HL-60/S4 treated with retinoic acid at 250 ng/mL for 4 days and 3 days (cell line): ENCODE results near the gene NTPCR.

Source experiments
- in situ Hi-C: fragments of 300-500 bp; cut with MboI; formaldehyde crosslinking; loops from 2 replicates; pipeline ENCODE4 v1.7.0; 2022; ENCODE audit warnings: low sequenced_read_pairs

Gene NTPCR

GRCh38 chr1:233005156-233005555, 54.7 kb downstream of the NTPCR start:
- in situ Hi-C loops: no loop called here

GRCh38 chr1:233005703-233006102, 55.3 kb downstream of the NTPCR start:
- in situ Hi-C loops: no loop called here

GRCh38 chr1:233006108-233006507, 55.7 kb downstream of the NTPCR start:
- in situ Hi-C loops: no loop called here

- in situ Hi-C loops: no loop called here
Measured at GRCh38 chr1:233006541-233006973, 56.1 kb downstream of the NTPCR start.

GRCh38 chr1:233010146-233010545, 59.7 kb downstream of the NTPCR start:
- in situ Hi-C loops: no loop called here

GRCh38 chr1:233012021-233012420, 61.6 kb downstream of the NTPCR start:
- in situ Hi-C loops: no loop called here

- in situ Hi-C loops: no loop called here
Measured at GRCh38 chr1:233015965-233016364, 65.6 kb downstream of the NTPCR start.

GRCh38 chr1:233016798-233017197, 66.4 kb downstream of the NTPCR start:
- in situ Hi-C loops: no loop called here

- in situ Hi-C loops: no loop called here
Measured at GRCh38 chr1:233019083-233019482, 68.7 kb downstream of the NTPCR start.

- in situ Hi-C loops: no loop called here
Measured at GRCh38 chr1:233019778-233020325, 69.4 kb downstream of the NTPCR start.

GRCh38 chr1:233020426-233020825, 70.0 kb downstream of the NTPCR start:
- in situ Hi-C loops: no loop called here

- in situ Hi-C loops: no loop called here
Measured at GRCh38 chr1:233022246-233022645, 71.8 kb downstream of the NTPCR start.

GRCh38 chr1:233024199-233024598, 73.8 kb downstream of the NTPCR start:
- in situ Hi-C loops: no loop called here

- in situ Hi-C loops: no loop called here
Measured at GRCh38 chr1:233025157-233025556, 74.7 kb downstream of the NTPCR start.

GRCh38 chr1:233025567-233025966, 75.2 kb downstream of the NTPCR start:
- in situ Hi-C loops: no loop called here

- in situ Hi-C loops: no loop called here
Measured at GRCh38 chr1:233027046-233027445, 76.6 kb downstream of the NTPCR start.

- in situ Hi-C loops: no loop called here
Measured at GRCh38 chr1:233031521-233031920, 81.1 kb downstream of the NTPCR start.

- in situ Hi-C loops: no loop called here
Measured at GRCh38 chr1:233032916-233033315, 82.5 kb downstream of the NTPCR start.

- in situ Hi-C loops: no loop called here
Measured at GRCh38 chr1:233033361-233033760, 83.0 kb downstream of the NTPCR start.
